Sigmoid colon (tissue), 7 donors: ENCODE measurements around the gene SATB2. TPM values are rescaled to one million over a fixed set of nuclear protein-coding genes. Genes with fewer than 3 reads are reported as not detected.

Source experiments
- DNase-seq: peaks from one replicate; pipeline ENCODE4 v3.0.0-alpha.2; 2019
- H3K27ac ChIP-seq, 4 donors: fragments of 200-600 bp; sonication (generic); one replicate each; pipeline ENCODE4 v1.5.1; 2016 to 2019; ENCODE audit warnings: mild to moderate bottlenecking in 1 of 4
- H3K27me3 ChIP-seq, 3 donors: fragments of 200-600 bp; sonication (generic); one replicate each; pipeline ENCODE4 v1.5.1; 2019; ENCODE audit warnings: mild to moderate bottlenecking in 1 of 3
- H3K36me3 ChIP-seq, 4 donors: fragments of 200-600 bp; sonication (generic); one replicate each; pipeline ENCODE4 v1.5.1; 2016 to 2019
- H3K4me1 ChIP-seq, 4 donors: fragments of 200-600 bp; sonication (generic); one replicate each; pipeline ENCODE4 v1.5.1; 2017 to 2019
- H3K4me3 ChIP-seq, 4 donors: fragments of 200-600 bp; sonication (generic); one replicate each; pipeline ENCODE4 v1.5.1; 2017 to 2019; ENCODE audit warnings: mild to moderate bottlenecking in 2 of 4, moderate library complexity in 1 of 4
- H3K9me3 ChIP-seq, 4 donors: fragments of 200-600 bp in 3 of 4; sonication (generic) in 3 of 4; one replicate each; pipeline versions ENCODE4 v1.5.1 to v1.6.1; 2013 to 2019
- EP300 ChIP-seq, 4 donors: sonication (generic); formaldehyde crosslinking; IDR thresholded peaks; one replicate each; pipeline ENCODE4 v1.6.1; 2017; ENCODE audit warnings: antibody characterized with exemption in 4 of 4
- POLR2A ChIP-seq, 2 donors: fragments of 450-650 bp; IDR thresholded peaks; one replicate each; pipeline ENCODE4 v1.6.1; 2016; ENCODE audit warnings: antibody characterized with exemption in 2 of 2, mild to moderate bottlenecking in 2 of 2, moderate library complexity in 2 of 2
- POLR2AphosphoS5 ChIP-seq, 4 donors: sonication (generic); formaldehyde crosslinking; IDR thresholded peaks; one replicate each; pipeline ENCODE4 v1.6.1; 2017; ENCODE audit warnings: antibody characterized with exemption in 4 of 4
- WGBS, 2 donors: extraction: QIAGEN DNeasy Blood & Tissue Kit; methylation state at CpG; one replicate each; pipeline ENCODE4 v1.1.7; 2013; 5-methylcytosine and 5-hydroxymethylcytosine counted together
- intact Hi-C: fragments of 100-400 bp; cut with DNase I; formaldehyde crosslinking; loops from one replicate; pipeline ENCODE4 v1.15.1; 2023
- polyA plus RNA-seq, 3 donors: library from polyadenylated mRNA; stranded (reverse); fragments of 200-250 nt; gene quantifications; one replicate each; pipeline ENCODE4 v1.2.3, GENCODE V29; 2013
- total RNA-seq, 4 donors: library from RNA; depleted of rRNA; stranded (reverse); fragments of >200 nt; gene quantifications; one replicate each; pipeline ENCODE4 v1.1.0, GENCODE V29; 2016
- TF ChIP-seq, protein P1 (sequence below), 4 experiments: fragments of 450-650 bp in 3 of 4; fragments of 200-600 bp in 1 of 4; IDR thresholded peaks; one replicate each; pipeline ENCODE4 v1.5.1; 2016 to 2019; ENCODE audit warnings: antibody characterized with exemption in 4 of 4, mild to moderate bottlenecking in 3 of 4, moderate library complexity in 2 of 4
- donor health status: healthy with polysubstance abuse.
- donor health status: Bipolar disorder and iron deficiency.
- donor health status: healthy.

Gene SATB2
- total and polyA plus RNA-seq, 7 donors, result 0.95 to 43.7 (median 5.8) TPM

DNA sequence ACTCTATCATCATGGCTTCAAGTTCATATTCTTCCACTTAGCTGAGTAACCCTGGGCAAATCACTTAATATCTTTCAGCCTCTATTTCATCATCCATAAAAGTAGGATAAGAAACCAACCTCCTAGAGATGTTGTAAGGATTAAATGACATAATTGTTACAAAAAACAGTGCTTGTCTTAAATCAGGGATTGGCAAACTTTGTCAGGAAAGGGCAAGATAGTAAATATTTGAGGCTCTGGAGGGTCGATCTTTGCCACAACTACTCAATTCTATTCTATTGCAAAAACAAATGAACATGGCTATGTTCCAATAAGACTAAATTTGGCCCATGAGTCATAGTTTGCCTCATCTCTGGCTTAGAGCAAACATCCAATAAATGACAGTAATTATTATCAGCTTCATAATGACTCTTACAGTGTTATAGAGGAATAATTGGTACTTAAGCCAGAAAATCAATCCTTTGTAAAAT is 184.7 kb downstream of the SATB2 start:
- H3K4me1 ChIP-seq, result no peaks in the 10 kb centered on the region
- TF ChIP-seq, protein P1, sequence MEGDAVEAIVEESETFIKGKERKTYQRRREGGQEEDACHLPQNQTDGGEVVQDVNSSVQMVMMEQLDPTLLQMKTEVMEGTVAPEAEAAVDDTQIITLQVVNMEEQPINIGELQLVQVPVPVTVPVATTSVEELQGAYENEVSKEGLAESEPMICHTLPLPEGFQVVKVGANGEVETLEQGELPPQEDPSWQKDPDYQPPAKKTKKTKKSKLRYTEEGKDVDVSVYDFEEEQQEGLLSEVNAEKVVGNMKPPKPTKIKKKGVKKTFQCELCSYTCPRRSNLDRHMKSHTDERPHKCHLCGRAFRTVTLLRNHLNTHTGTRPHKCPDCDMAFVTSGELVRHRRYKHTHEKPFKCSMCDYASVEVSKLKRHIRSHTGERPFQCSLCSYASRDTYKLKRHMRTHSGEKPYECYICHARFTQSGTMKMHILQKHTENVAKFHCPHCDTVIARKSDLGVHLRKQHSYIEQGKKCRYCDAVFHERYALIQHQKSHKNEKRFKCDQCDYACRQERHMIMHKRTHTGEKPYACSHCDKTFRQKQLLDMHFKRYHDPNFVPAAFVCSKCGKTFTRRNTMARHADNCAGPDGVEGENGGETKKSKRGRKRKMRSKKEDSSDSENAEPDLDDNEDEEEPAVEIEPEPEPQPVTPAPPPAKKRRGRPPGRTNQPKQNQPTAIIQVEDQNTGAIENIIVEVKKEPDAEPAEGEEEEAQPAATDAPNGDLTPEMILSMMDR (IDR thresholded peaks at IDR 0.05), result no peak
- no peak for TF ChIP-seq EP300 (IDR thresholded peaks at IDR 0.05)
- TF ChIP-seq POLR2A (IDR thresholded peaks at IDR 0.05), result no peak
- TF ChIP-seq POLR2AphosphoS5 (IDR thresholded peaks at IDR 0.05), result no peak
- no peak overlapping the region for H3K27ac ChIP-seq
- H3K4me3 ChIP-seq, result no peak overlapping the region
- no peaks in the 10 kb centered on the region for H3K27me3 ChIP-seq
- H3K36me3 ChIP-seq, result no peaks in the 10 kb centered on the region
- intact Hi-C loops, result no loop called here
- 54 to 69% methylated on average over 1 of the region's 1 CpG for WGBS, 2 donors
- H3K9me3 ChIP-seq, result no peaks in the 10 kb centered on the region
- no peak for DNase-seq

- Histone ChIP-seq H3K4me3 (no peak overlapping the region), H3K27me3 (no peaks in the 10 kb centered on the region)
Measured at GRCh38 chr2:199261936-199262335, 195.8 kb downstream of the SATB2 start.

GRCh38 chr2:199261239-199261638 is 196.5 kb downstream of the SATB2 start:
- Histone ChIP-seq H3K4me3 (no peak overlapping the region), H3K27me3 (no peaks in the 10 kb centered on the region), H3K4me1 (no peaks in the 10 kb centered on the region), H3K36me3 (no peaks in the 10 kb centered on the region), H3K27ac (no peak overlapping the region), H3K9me3 (peaks cover 0 to 8% (median 1%) of the 10 kb centered on the region in 4 donors)
- TF ChIP-seq, protein P1 (IDR thresholded peaks at IDR 0.05), result no peak
- TF ChIP-seq EP300 (IDR thresholded peaks at IDR 0.05), result no peak
- TF ChIP-seq POLR2A (IDR thresholded peaks at IDR 0.05), result no peak
- intact Hi-C loops, result no loop called here
- 59 to 93% methylated on average over 1 of the region's 1 CpG for WGBS, 2 donors
- DNase-seq, result no peak

More at GRCh38 chr2:199261936-199262335, 195.8 kb downstream of the SATB2 start:
- no peak overlapping the region for H3K27ac ChIP-seq
- H3K9me3 ChIP-seq, result peaks cover 0 to 8% (median 1%) of the 10 kb centered on the region in 4 donors
- TF ChIP-seq POLR2A (IDR thresholded peaks at IDR 0.05) (no peak), POLR2AphosphoS5 (IDR thresholded peaks at IDR 0.05) (no peak), EP300 (IDR thresholded peaks at IDR 0.05) (no peak)
- TF ChIP-seq, protein P1 (IDR thresholded peaks at IDR 0.05), result no peak
- no peaks in the 10 kb centered on the region for H3K4me1 ChIP-seq
- no peaks in the 10 kb centered on the region for H3K36me3 ChIP-seq
- DNase-seq, result no peak
- intact Hi-C loops, result no loop called here

DNA sequence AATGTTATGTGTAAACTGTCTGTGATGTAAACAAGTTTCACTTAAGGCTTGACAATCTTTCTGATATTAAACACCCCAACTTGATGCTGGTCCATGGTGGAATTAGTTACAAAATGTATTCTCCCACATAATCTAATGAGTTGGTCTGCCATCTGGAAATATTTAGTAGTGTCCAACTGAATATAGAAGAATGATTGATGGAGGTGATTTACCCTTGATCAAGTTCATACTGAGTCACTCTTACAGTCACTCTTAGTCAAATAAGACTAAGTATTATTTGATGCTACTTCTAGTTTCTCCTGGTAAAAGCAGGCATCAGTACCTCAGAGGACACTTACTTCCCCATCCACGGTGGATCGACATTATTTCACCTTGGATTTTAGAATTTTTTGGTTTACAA is 198.1 kb downstream of the SATB2 start:
- intact Hi-C loops, result no loop called here
- DNase-seq, result no peak
- H3K9me3 ChIP-seq, result peaks cover 0 to 8% (median 1%) of the 10 kb centered on the region in 4 donors
- H3K4me3 ChIP-seq, result no peak overlapping the region
- TF ChIP-seq, protein P1 (IDR thresholded peaks at IDR 0.05), result no peak
- no peak for TF ChIP-seq POLR2AphosphoS5 (IDR thresholded peaks at IDR 0.05)
- no peak for TF ChIP-seq EP300 (IDR thresholded peaks at IDR 0.05)
- no peak for TF ChIP-seq POLR2A (IDR thresholded peaks at IDR 0.05)
- H3K4me1 ChIP-seq, result no peaks in the 10 kb centered on the region
- WGBS, 2 donors, result 47 to 91% methylated on average over 2 of the region's 2 CpGs
- no peaks in the 10 kb centered on the region for H3K36me3 ChIP-seq
- H3K27ac ChIP-seq, result no peak overlapping the region
- no peaks in the 10 kb centered on the region for H3K27me3 ChIP-seq

GRCh38 chr2:199258291-199258690 is 199.4 kb downstream of the SATB2 start:
- Histone ChIP-seq H3K4me1 (no peaks in the 10 kb centered on the region), H3K9me3 (peaks cover 0 to 5% (median 1%) of the 10 kb centered on the region in 4 donors), H3K27ac (no peak overlapping the region), H3K4me3 (no peak overlapping the region), H3K36me3 (no peaks in the 10 kb centered on the region), H3K27me3 (no peaks in the 10 kb centered on the region)
- no peak for TF ChIP-seq POLR2AphosphoS5 (IDR thresholded peaks at IDR 0.05)
- TF ChIP-seq EP300 (IDR thresholded peaks at IDR 0.05), result no peak
- no peak for TF ChIP-seq POLR2A (IDR thresholded peaks at IDR 0.05)
- TF ChIP-seq, protein P1 (IDR thresholded peaks at IDR 0.05), result no peak
- intact Hi-C loops, result no loop called here
- DNase-seq, result no peak
